Testis (tissue), 3 donors: ENCODE measurements around the gene CENPT. TPM values are rescaled to one million over a fixed set of nuclear protein-coding genes. Genes with fewer than 3 reads are reported as not detected.

Experiments
- DNase-seq: peaks from one replicate; pipeline ENCODE4 v3.0.0-alpha.2; 2019
- H3K27ac ChIP-seq, 2 donors: fragments of 200-600 bp; sonication (generic); one replicate each; pipeline ENCODE4 v1.5.1; 2019
- H3K27me3 ChIP-seq: fragments of 200-600 bp; sonication (generic); one replicate; pipeline ENCODE4 v1.5.1; 2019
- H3K36me3 ChIP-seq: fragments of 200-600 bp; sonication (generic); one replicate; pipeline ENCODE4 v1.5.1; 2017; ENCODE audit warnings: low read depth; ENCODE audit errors: missing control alignments
- H3K4me1 ChIP-seq: fragments of 200-600 bp; sonication (generic); one replicate; pipeline ENCODE4 v1.5.1; 2019
- H3K4me3 ChIP-seq, 2 donors: fragments of 200-600 bp; sonication (generic); one replicate each; pipeline ENCODE4 v1.5.1; 2017 to 2019
- H3K9me3 ChIP-seq: fragments of 200-600 bp; sonication (generic); one replicate; pipeline ENCODE4 v1.5.1; 2017
- POLR2A ChIP-seq: fragments of 450-650 bp; IDR thresholded peaks from one replicate; pipeline ENCODE4 v1.6.1; 2017; ENCODE audit warnings: antibody characterized with exemption, mild to moderate bottlenecking, moderate library complexity
- WGBS, 2 donors: methylation state at CpG; one replicate each; pipeline ENCODE4 v1.1.5; 2018; 5-methylcytosine and 5-hydroxymethylcytosine counted together
- intact Hi-C: fragments of 100-400 bp; cut with DNase I; formaldehyde crosslinking; loops from one replicate; pipeline ENCODE4 v1.15.1; 2023; ENCODE audit warnings: low total_unique reads
- polyA plus RNA-seq: library from polyadenylated mRNA; stranded (reverse); fragments of 350-450 nt; fragmentation: Illumina TruSeq; extraction: RNeasy Lipid Tissue Mini Kit (QIAGEN cat#74804); gene quantifications from one replicate; pipeline ENCODE4 v1.2.3, GENCODE V29; 2014; ENCODE audit warnings: low read depth, low replicate concordance; ENCODE audit not compliant: insufficient read depth
- total RNA-seq, 2 donors: library from RNA; depleted of rRNA; stranded (reverse); fragments of >200 nt; gene quantifications; one replicate each; pipeline ENCODE4 v1.2.3, GENCODE V29; 2016
- TF ChIP-seq, protein P1 (sequence below), 3 experiments: fragments of 450-650 bp in 2 of 3; fragments of 200-600 bp in 1 of 3; sonication (generic) in 1 of 3; IDR thresholded peaks; one replicate each; pipeline ENCODE4 v1.5.1; 2016 to 2019; ENCODE audit warnings: antibody characterized with exemption in 3 of 3, mild to moderate bottlenecking in 2 of 3, moderate library complexity in 1 of 3

CENPT gene
- total and polyA plus RNA-seq, 3 donors from 2014 or later = 108 to 154 (median 115) TPM

DNA sequence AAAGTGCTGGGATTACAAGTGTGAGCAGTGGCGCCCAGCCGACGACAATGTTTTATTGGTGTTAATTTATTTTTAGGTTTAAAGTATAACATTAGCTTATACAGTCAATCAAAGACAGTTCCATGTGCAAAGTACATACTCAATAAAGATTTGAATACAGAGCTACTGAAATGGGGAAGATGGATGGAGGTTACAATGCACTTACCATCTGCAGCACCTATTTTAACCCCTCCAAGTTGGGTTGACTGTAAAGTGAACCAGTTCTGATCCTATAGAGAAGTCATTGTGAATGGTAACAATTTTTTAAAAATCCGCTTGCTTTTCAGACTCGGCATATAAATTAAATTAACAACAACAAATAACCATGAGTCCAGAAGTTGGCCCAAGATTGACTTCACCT is 44.9 kb upstream of the CENPT start:
- Histone ChIP-seq H3K27ac (peak overlapping the region in 1 of 2 donors; percentile 93), H3K36me3 (no peaks in the 10 kb centered on the region), H3K4me1 (peaks cover 18% of the 10 kb centered on the region), H3K9me3 (no peaks in the 10 kb centered on the region), H3K4me3 (peak overlapping the region; percentile 90 to 96), H3K27me3 (no peaks in the 10 kb centered on the region)
- WGBS, 2 donors = 21 to 36% methylated on average over 5 of the region's 5 CpGs
- TF ChIP-seq, protein P1, sequence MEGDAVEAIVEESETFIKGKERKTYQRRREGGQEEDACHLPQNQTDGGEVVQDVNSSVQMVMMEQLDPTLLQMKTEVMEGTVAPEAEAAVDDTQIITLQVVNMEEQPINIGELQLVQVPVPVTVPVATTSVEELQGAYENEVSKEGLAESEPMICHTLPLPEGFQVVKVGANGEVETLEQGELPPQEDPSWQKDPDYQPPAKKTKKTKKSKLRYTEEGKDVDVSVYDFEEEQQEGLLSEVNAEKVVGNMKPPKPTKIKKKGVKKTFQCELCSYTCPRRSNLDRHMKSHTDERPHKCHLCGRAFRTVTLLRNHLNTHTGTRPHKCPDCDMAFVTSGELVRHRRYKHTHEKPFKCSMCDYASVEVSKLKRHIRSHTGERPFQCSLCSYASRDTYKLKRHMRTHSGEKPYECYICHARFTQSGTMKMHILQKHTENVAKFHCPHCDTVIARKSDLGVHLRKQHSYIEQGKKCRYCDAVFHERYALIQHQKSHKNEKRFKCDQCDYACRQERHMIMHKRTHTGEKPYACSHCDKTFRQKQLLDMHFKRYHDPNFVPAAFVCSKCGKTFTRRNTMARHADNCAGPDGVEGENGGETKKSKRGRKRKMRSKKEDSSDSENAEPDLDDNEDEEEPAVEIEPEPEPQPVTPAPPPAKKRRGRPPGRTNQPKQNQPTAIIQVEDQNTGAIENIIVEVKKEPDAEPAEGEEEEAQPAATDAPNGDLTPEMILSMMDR (IDR thresholded peaks at IDR 0.05) = no peak
- no peak for TF ChIP-seq POLR2A
- intact Hi-C loops = no loop called here
- DNase-seq = no peak

DNA sequence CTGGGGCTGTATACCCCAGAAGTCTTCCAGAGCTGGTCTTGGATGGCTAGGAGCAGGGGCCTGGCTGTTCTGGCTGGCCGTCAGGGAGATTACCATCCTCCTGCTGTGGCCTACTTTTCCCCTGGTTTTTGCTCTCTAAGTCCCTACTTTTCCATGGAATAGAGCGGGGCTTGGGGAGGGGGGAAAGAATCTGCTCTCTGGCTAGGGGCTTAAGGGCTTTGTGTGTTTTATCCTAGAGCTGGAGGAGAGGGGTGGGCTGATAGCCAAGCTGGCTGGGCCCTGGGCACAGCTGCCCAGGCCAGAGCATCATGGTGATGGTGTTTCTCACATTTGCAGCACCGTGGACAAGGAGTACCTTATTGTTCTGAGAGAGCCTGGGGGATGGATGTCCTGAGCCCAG is 40.8 kb upstream of the CENPT start:
- H3K4me1 ChIP-seq = peaks cover 11% of the 10 kb centered on the region
- H3K27ac ChIP-seq = no peak overlapping the region
- WGBS, 2 donors = 63 to 82% methylated on average over 3 of the region's 3 CpGs
- intact Hi-C loops = no loop called here
- no peak for TF ChIP-seq POLR2A
- H3K9me3 ChIP-seq = no peaks in the 10 kb centered on the region
- no peak overlapping the region for H3K4me3 ChIP-seq
- DNase-seq = no peak
- no peaks in the 10 kb centered on the region for H3K27me3 ChIP-seq
- no peaks in the 10 kb centered on the region for H3K36me3 ChIP-seq

GRCh38 chr16:67886387-67886786 is 38.9 kb upstream of the CENPT start:
- WGBS, 2 donors = 93 to 97% methylated on average over 5 of the region's 5 CpGs
- no peaks in the 10 kb centered on the region for H3K36me3 ChIP-seq
- no peak overlapping the region for H3K27ac ChIP-seq
- no peak for DNase-seq
- TF ChIP-seq POLR2A = no peak
- TF ChIP-seq, protein P1 (IDR thresholded peaks at IDR 0.05) = no peak
- H3K9me3 ChIP-seq = no peaks in the 10 kb centered on the region
- H3K4me1 ChIP-seq = peaks cover 13% of the 10 kb centered on the region
- intact Hi-C loops = no loop called here
- no peaks in the 10 kb centered on the region for H3K27me3 ChIP-seq
- no peak overlapping the region for H3K4me3 ChIP-seq

DNA sequence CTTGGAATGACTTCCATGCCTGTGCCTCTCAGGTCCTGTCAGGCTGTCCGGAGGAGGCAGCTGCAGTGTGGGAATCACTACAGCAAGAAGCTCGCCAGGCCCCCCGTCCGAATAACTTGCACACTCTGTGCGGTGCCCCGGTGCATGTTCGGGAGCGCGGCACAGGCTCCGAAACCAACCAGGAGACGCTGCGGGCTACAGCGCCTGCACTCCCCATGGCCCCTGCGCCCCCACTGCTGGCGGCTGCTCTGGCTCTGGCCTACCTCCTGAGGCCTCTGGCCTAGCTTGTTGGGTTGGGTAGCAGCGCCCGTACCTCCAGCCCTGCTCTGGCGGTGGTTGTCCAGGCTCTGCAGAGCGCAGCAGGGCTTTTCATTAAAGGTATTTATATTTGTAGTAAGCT is 38.5 kb upstream of the CENPT start:
- H3K27ac ChIP-seq = no peak overlapping the region
- 96 to 97% methylated on average over 18 to 19 of the region's 19 CpGs for WGBS, 2 donors
- H3K9me3 ChIP-seq = no peaks in the 10 kb centered on the region
- intact Hi-C loops = no loop called here
- H3K27me3 ChIP-seq = no peaks in the 10 kb centered on the region
- H3K4me1 ChIP-seq = peaks cover 13% of the 10 kb centered on the region
- TF ChIP-seq POLR2A = no peak
- TF ChIP-seq, protein P1 (IDR thresholded peaks at IDR 0.05) = no peak
- no peaks in the 10 kb centered on the region for H3K36me3 ChIP-seq
- H3K4me3 ChIP-seq = no peak overlapping the region
- DNase-seq = no peak

DNA sequence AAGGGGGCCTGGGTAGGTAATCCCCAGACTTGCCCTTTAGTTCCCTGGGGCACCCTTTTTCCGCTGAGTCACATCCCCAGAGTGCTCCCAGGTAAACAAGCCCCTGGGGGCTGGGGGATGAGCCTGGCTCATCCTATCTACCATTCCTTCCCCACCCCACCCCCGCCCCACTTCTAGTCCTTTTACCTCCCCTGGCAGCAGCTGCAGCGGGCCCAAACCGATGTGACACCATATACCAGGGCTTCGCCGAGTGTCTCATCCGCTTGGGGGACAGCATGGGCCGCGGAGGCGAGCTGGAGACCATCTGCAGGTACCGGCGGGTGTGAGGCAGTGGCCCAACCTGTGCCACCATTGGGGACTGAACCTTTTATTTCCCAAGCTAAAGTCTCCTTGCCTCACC is 38.1 kb upstream of the CENPT start:
- Histone ChIP-seq H3K27ac (no peak overlapping the region), H3K36me3 (no peaks in the 10 kb centered on the region), H3K4me3 (no peak overlapping the region), H3K27me3 (no peaks in the 10 kb centered on the region), H3K4me1 (peaks cover 10% of the 10 kb centered on the region), H3K9me3 (no peaks in the 10 kb centered on the region)
- 88 to 95% methylated on average over 1 to 12 of the region's 12 CpGs for WGBS, 2 donors
- intact Hi-C loops = no loop called here
- no peak for DNase-seq
- no peak for TF ChIP-seq POLR2A
- TF ChIP-seq, protein P1 (IDR thresholded peaks at IDR 0.05) = no peak
